Activated naive CD4-positive, alpha-beta T cell treated with anti-CD3 and anti-CD28 coated beads for 36 hours (primary cell): Measurements from ENCODE around the gene UBE4B. TPM values are rescaled to one million over a fixed set of nuclear protein-coding genes. Genes with fewer than 3 reads are reported as not detected.

Experiments used
- CTCF ChIA-PET: fragments of 350-600 bp; sonication (Branson Sonifier 250); formaldehyde crosslinking; loops from one replicate; lab custom pipeline; 2021; ENCODE audit warnings: antibody characterized with exemption; lab: Charles Lee
- DNase-seq: peaks from one replicate; pipeline ENCODE4 v3.0.0-alpha.2; 2020
- H3K27ac Mint-ChIP-seq: one replicate; pipeline ENCODE4 v1.8.0; 2021; ENCODE audit warnings: mild to moderate bottlenecking, mixed read lengths
- H3K27me3 Mint-ChIP-seq: one replicate; pipeline ENCODE4 v1.8.0; 2021; ENCODE audit warnings: low read depth, mixed read lengths
- H3K36me3 Mint-ChIP-seq: one replicate; pipeline ENCODE4 v1.8.0; 2021; ENCODE audit warnings: low read depth, mixed read lengths
- H3K4me1 Mint-ChIP-seq: one replicate; pipeline ENCODE4 v1.8.0; 2021; ENCODE audit warnings: low read depth, mixed read lengths
- H3K4me3 Mint-ChIP-seq: one replicate; pipeline ENCODE4 v1.8.0; 2021; ENCODE audit warnings: mild to moderate bottlenecking, moderate library complexity, mixed read lengths
- H3K9me3 Mint-ChIP-seq: one replicate; pipeline ENCODE4 v1.8.0; 2021; ENCODE audit warnings: mixed read lengths
- intact Hi-C: fragments of 100-400 bp; cut with micrococcal nuclease; formaldehyde crosslinking; loops from one replicate; pipeline ENCODE4 v1.15.1; 2023
- total RNA-seq, 2 experiments: library from RNA; stranded (reverse); gene quantifications; one replicate each; pipeline ENCODE4 v1.2.3, GENCODE V29; 2021

The UBE4B gene
- total RNA-seq, 2 experiments from 2014 or later, result 20.1 to 21.3 TPM

GRCh38 chr1:10045480-10046355, 13.0 kb downstream of the UBE4B start:
- DNase-seq, result no peak
- Mint-ChIP-seq H3K4me3 (no peak overlapping the region), H3K36me3 (peaks cover 11% of the 10 kb centered on the region), H3K4me1 (peaks cover 23% of the 10 kb centered on the region), H3K9me3 (no peaks in the 10 kb centered on the region), H3K27me3 (no peaks in the 10 kb centered on the region), H3K27ac (no peak overlapping the region)
- intact Hi-C loops, result no loop called here
- CTCF ChIA-PET, result interaction anchor here (0.6 kb wide), 1 partner anchor 800 kb away, joined by 3 read pairs; no protein-coding TSS in a partner anchor

- CTCF ChIA-PET, result no interaction called here
- H3K27ac Mint-ChIP-seq, result no peak overlapping the region
- H3K9me3 Mint-ChIP-seq, result no peaks in the 10 kb centered on the region
- DNase-seq, result no peak
- peaks cover 11% of the 10 kb centered on the region for H3K36me3 Mint-ChIP-seq
- no peaks in the 10 kb centered on the region for H3K27me3 Mint-ChIP-seq
- intact Hi-C loops, result no loop called here
- H3K4me3 Mint-ChIP-seq, result no peak overlapping the region
- H3K4me1 Mint-ChIP-seq, result peaks cover 22% of the 10 kb centered on the region
Observed at GRCh38 chr1:10046356-10047085, 13.8 kb downstream of the UBE4B start.

- Mint-ChIP-seq H3K27me3 (no peaks in the 10 kb centered on the region), H3K9me3 (no peaks in the 10 kb centered on the region), H3K27ac (no peak overlapping the region), H3K4me3 (no peak overlapping the region), H3K4me1 (peaks cover 19% of the 10 kb centered on the region), H3K36me3 (peaks cover 14% of the 10 kb centered on the region)
- DNase-seq, result no peak
- CTCF ChIA-PET, result interaction anchor here (1.0 kb wide), 1 partner anchor 381 kb away, joined by 3 read pairs; the partner anchor contains the start of gene CENPS
- intact Hi-C loops, result no loop called here
Observed at GRCh38 chr1:10048601-10049000, 15.8 kb downstream of the UBE4B start.

GRCh38 chr1:10050611-10051010, 17.9 kb downstream of the UBE4B start:
- peaks cover 18% of the 10 kb centered on the region for H3K36me3 Mint-ChIP-seq
- CTCF ChIA-PET, result no interaction called here
- DNase-seq, result no peak
- H3K9me3 Mint-ChIP-seq, result no peaks in the 10 kb centered on the region
- no peaks in the 10 kb centered on the region for H3K27me3 Mint-ChIP-seq
- H3K4me1 Mint-ChIP-seq, result peaks cover 16% of the 10 kb centered on the region
- intact Hi-C loops, result no loop called here
- H3K4me3 Mint-ChIP-seq, result no peak overlapping the region
- no peak overlapping the region for H3K27ac Mint-ChIP-seq

- H3K27me3 Mint-ChIP-seq, result no peaks in the 10 kb centered on the region
- no peak for DNase-seq
- H3K9me3 Mint-ChIP-seq, result no peaks in the 10 kb centered on the region
- CTCF ChIA-PET, result interaction anchor here (0.7 kb wide), 1 partner anchor 174 kb away, joined by 3 read pairs; no protein-coding TSS in a partner anchor
- H3K36me3 Mint-ChIP-seq, result peaks cover 18% of the 10 kb centered on the region
- intact Hi-C loops, result no loop called here
- H3K27ac Mint-ChIP-seq, result no peak overlapping the region
- no peak overlapping the region for H3K4me3 Mint-ChIP-seq
- H3K4me1 Mint-ChIP-seq, result peaks cover 8% of the 10 kb centered on the region
Observed at GRCh38 chr1:10051656-10052055, 18.9 kb downstream of the UBE4B start.

GRCh38 chr1:10052347-10052746, 19.6 kb downstream of the UBE4B start:
- intact Hi-C loops, result no loop called here
- Mint-ChIP-seq H3K4me3 (no peak overlapping the region), H3K9me3 (no peaks in the 10 kb centered on the region), H3K27ac (no peak overlapping the region), H3K27me3 (no peaks in the 10 kb centered on the region), H3K36me3 (peaks cover 18% of the 10 kb centered on the region), H3K4me1 (peaks cover 4% of the 10 kb centered on the region)
- no peak for DNase-seq
- CTCF ChIA-PET, result interaction anchor here (0.6 to 0.7 kb wide), 2 partner anchors 67 to 175 kb away, joined by 3 to 7 read pairs; no protein-coding TSS in a partner anchor

GRCh38 chr1:10054465-10054864, 21.7 kb downstream of the UBE4B start:
- H3K27me3 Mint-ChIP-seq, result no peaks in the 10 kb centered on the region
- H3K9me3 Mint-ChIP-seq, result no peaks in the 10 kb centered on the region
- no peak overlapping the region for H3K4me3 Mint-ChIP-seq
- CTCF ChIA-PET, result no interaction called here
- peaks cover 4% of the 10 kb centered on the region for H3K4me1 Mint-ChIP-seq
- H3K27ac Mint-ChIP-seq, result no peak overlapping the region
- DNase-seq, result no peak
- intact Hi-C loops, result no loop called here
- peaks cover 18% of the 10 kb centered on the region for H3K36me3 Mint-ChIP-seq

- CTCF ChIA-PET, result no interaction called here
- Mint-ChIP-seq H3K27me3 (no peaks in the 10 kb centered on the region), H3K27ac (no peak overlapping the region), H3K36me3 (peaks cover 16% of the 10 kb centered on the region), H3K9me3 (no peaks in the 10 kb centered on the region), H3K4me1 (peaks cover 4% of the 10 kb centered on the region), H3K4me3 (no peak overlapping the region)
- DNase-seq, result no peak
- intact Hi-C loops, result no loop called here
Observed at GRCh38 chr1:10056599-10056987, 23.8 kb downstream of the UBE4B start.

GRCh38 chr1:10057343-10057742, 24.6 kb downstream of the UBE4B start:
- no peak for DNase-seq
- peaks cover 4% of the 10 kb centered on the region for H3K4me1 Mint-ChIP-seq
- no peaks in the 10 kb centered on the region for H3K27me3 Mint-ChIP-seq
- H3K4me3 Mint-ChIP-seq, result no peak overlapping the region
- intact Hi-C loops, result no loop called here
- peaks cover 14% of the 10 kb centered on the region for H3K36me3 Mint-ChIP-seq
- no peak overlapping the region for H3K27ac Mint-ChIP-seq
- H3K9me3 Mint-ChIP-seq, result no peaks in the 10 kb centered on the region
- CTCF ChIA-PET, result no interaction called here

- no peaks in the 10 kb centered on the region for H3K27me3 Mint-ChIP-seq
- peaks cover 4% of the 10 kb centered on the region for H3K4me1 Mint-ChIP-seq
- H3K4me3 Mint-ChIP-seq, result no peak overlapping the region
- no peak overlapping the region for H3K27ac Mint-ChIP-seq
- peaks cover 12% of the 10 kb centered on the region for H3K36me3 Mint-ChIP-seq
- no peaks in the 10 kb centered on the region for H3K9me3 Mint-ChIP-seq
- CTCF ChIA-PET, result no interaction called here
- no peak for DNase-seq
- intact Hi-C loops, result no loop called here
Observed at GRCh38 chr1:10057796-10058195, 25.0 kb downstream of the UBE4B start.

- no peaks in the 10 kb centered on the region for H3K9me3 Mint-ChIP-seq
- CTCF ChIA-PET, result no interaction called here
- no peak overlapping the region for H3K4me3 Mint-ChIP-seq
- H3K4me1 Mint-ChIP-seq, result peaks cover 13% of the 10 kb centered on the region
- DNase-seq, result no peak
- no peak overlapping the region for H3K27ac Mint-ChIP-seq
- H3K27me3 Mint-ChIP-seq, result no peaks in the 10 kb centered on the region
- intact Hi-C loops, result no loop called here
- H3K36me3 Mint-ChIP-seq, result peaks cover 7% of the 10 kb centered on the region
Observed at GRCh38 chr1:10059342-10059718, 26.6 kb downstream of the UBE4B start.

GRCh38 chr1:10060311-10061100, 27.7 kb downstream of the UBE4B start:
- no peaks in the 10 kb centered on the region for H3K27me3 Mint-ChIP-seq
- intact Hi-C loops, result no loop called here
- peaks cover 19% of the 10 kb centered on the region for H3K4me1 Mint-ChIP-seq
- H3K36me3 Mint-ChIP-seq, result peaks cover 5% of the 10 kb centered on the region
- CTCF ChIA-PET, result interaction anchor here (0.5 kb wide), 1 partner anchor 11 kb away, joined by 4 read pairs; no protein-coding TSS in a partner anchor
- no peak overlapping the region for H3K4me3 Mint-ChIP-seq
- DNase-seq, result no peak
- no peaks in the 10 kb centered on the region for H3K9me3 Mint-ChIP-seq
- H3K27ac Mint-ChIP-seq, result no peak overlapping the region
